HG02610 (cell line): Measurements from ENCODE around the gene CAPN5.

Experiments
- ATAC-seq: cut with Tn5 transposase; IDR thresholded peaks from one replicate; pipeline ENCODE4 v1.9.1; 2021; ENCODE audit warnings: mild to moderate bottlenecking, moderate library complexity; ENCODE audit not compliant: unreplicated experiment

The CAPN5 gene

GRCh38 chr11:77159937-77160495 is 93.2 kb downstream of the CAPN5 start:
- ATAC-seq: no peak

- ATAC-seq: no peak
Observed at GRCh38 chr11:77163271-77163670, 96.5 kb downstream of the CAPN5 start.

GRCh38 chr11:77165066-77165465 is 98.3 kb downstream of the CAPN5 start:
- no peak for ATAC-seq

- ATAC-seq: no peak
Observed at GRCh38 chr11:77166021-77166420, 99.2 kb downstream of the CAPN5 start.

GRCh38 chr11:77167111-77167626 is 100.4 kb downstream of the CAPN5 start:
- no peak for ATAC-seq

- no peak for ATAC-seq
Observed at GRCh38 chr11:77167791-77168190, 101.0 kb downstream of the CAPN5 start.

- no peak for ATAC-seq
Observed at GRCh38 chr11:77170107-77170506, 103.3 kb downstream of the CAPN5 start.

- ATAC-seq: no peak
Observed at GRCh38 chr11:77171254-77171653, 104.5 kb downstream of the CAPN5 start.

GRCh38 chr11:77171885-77172665 is 105.3 kb downstream of the CAPN5 start:
- no peak for ATAC-seq

- no peak for ATAC-seq
Observed at GRCh38 chr11:77172666-77172982, 105.9 kb downstream of the CAPN5 start.

GRCh38 chr11:77173494-77173893 is 106.7 kb downstream of the CAPN5 start:
- no peak for ATAC-seq

GRCh38 chr11:77174559-77174958 is 107.8 kb downstream of the CAPN5 start:
- ATAC-seq: no peak

- no peak for ATAC-seq
Observed at GRCh38 chr11:77175021-77175842, 108.5 kb downstream of the CAPN5 start.
